Brain microvascular endothelial cell (primary cell): ENCODE measurements around the gene CXCR4.

Source experiments
- DNase-seq: peaks from one replicate; pipeline ENCODE4 v3.0.0-alpha.2; 2020
- H3K27ac ChIP-seq: fragments of 250-450 bp; sonication (Bioruptor Pico); 2 replicates; pipeline ENCODE4 v1.5.1; 2020; ENCODE audit warnings: mild to moderate bottlenecking, moderate library complexity
- H3K27me3 ChIP-seq: fragments of 250-450 bp; sonication (Bioruptor Pico); replicated peaks from 2 replicates; pipeline ENCODE4 v1.5.1; 2020; ENCODE audit warnings: mild to moderate bottlenecking
- H3K36me3 ChIP-seq: fragments of 250-450 bp; sonication (Bioruptor Pico); replicated peaks from 2 replicates; pipeline ENCODE4 v1.5.1; 2020; ENCODE audit warnings: mild to moderate bottlenecking
- H3K4me3 ChIP-seq: 2 replicates; pipeline ENCODE4 v1.5.1; 2011; ENCODE audit warnings: low read depth, mild to moderate bottlenecking, control low read depth, low read length, moderate library complexity
- CTCF ChIP-seq: IDR thresholded peaks from 2 replicates; pipeline ENCODE4 v1.5.1; 2011; ENCODE audit warnings: low read depth, mild to moderate bottlenecking, moderate library complexity, low read length, control low read depth, inconsistent platforms; ENCODE audit errors: missing control alignments
- in situ Hi-C: cut with HindIII; loops from 2 replicates; pipeline ENCODE4 v1.10.0; 2017; ENCODE audit warnings: low sequenced_read_pairs, low pct_ligation_motif_present

Gene CXCR4

GRCh38 chr2:136134126-136134525 is 16.2 kb upstream of the CXCR4 start:
- H3K27ac ChIP-seq: no peak overlapping the region
- H3K27me3 ChIP-seq: no peaks in the 10 kb centered on the region
- in situ Hi-C loops: no loop called here
- no peak for DNase-seq
- no peaks in the 10 kb centered on the region for H3K36me3 ChIP-seq
- no peak for TF ChIP-seq CTCF
- H3K4me3 ChIP-seq: no peak overlapping the region

- in situ Hi-C loops: no loop called here
- no peak for DNase-seq
- H3K27me3 ChIP-seq: no peaks in the 10 kb centered on the region
- no peaks in the 10 kb centered on the region for H3K36me3 ChIP-seq
- no peak overlapping the region for H3K27ac ChIP-seq
- no peak for TF ChIP-seq CTCF
- H3K4me3 ChIP-seq: no peak overlapping the region
These were observed 15.6 kb upstream of the CXCR4 start for GRCh38 chr2:136133586-136133985.

- Histone ChIP-seq H3K4me3 (no peak overlapping the region), H3K27me3 (no peaks in the 10 kb centered on the region), H3K36me3 (no peaks in the 10 kb centered on the region), H3K27ac (no peak overlapping the region)
- no peak for TF ChIP-seq CTCF
- in situ Hi-C loops: no loop called here
- no peak for DNase-seq
These were observed 15.2 kb upstream of the CXCR4 start for GRCh38 chr2:136133176-136133575.

- H3K27me3 ChIP-seq: no peaks in the 10 kb centered on the region
- H3K4me3 ChIP-seq: no peak overlapping the region
- TF ChIP-seq CTCF: no peak
- in situ Hi-C loops: no loop called here
- DNase-seq: no peak
- H3K36me3 ChIP-seq: no peaks in the 10 kb centered on the region
- no peak overlapping the region for H3K27ac ChIP-seq
These were observed 14.8 kb upstream of the CXCR4 start for GRCh38 chr2:136132825-136133155.

GRCh38 chr2:136131961-136132824 is 14.2 kb upstream of the CXCR4 start:
- no peak for DNase-seq
- H3K27ac ChIP-seq: no peak overlapping the region
- no peak for TF ChIP-seq CTCF

GRCh38 chr2:136131484-136131960 is 13.6 kb upstream of the CXCR4 start:
- no peak overlapping the region for H3K27ac ChIP-seq
- no peak overlapping the region for H3K4me3 ChIP-seq
- no peaks in the 10 kb centered on the region for H3K27me3 ChIP-seq
- in situ Hi-C loops: no loop called here
- DNase-seq: no peak
- no peak for TF ChIP-seq CTCF
- H3K36me3 ChIP-seq: no peaks in the 10 kb centered on the region

More at GRCh38 chr2:136131961-136132824, 14.2 kb upstream of the CXCR4 start:
- Histone ChIP-seq H3K4me3 (no peak overlapping the region), H3K36me3 (no peaks in the 10 kb centered on the region), H3K27me3 (no peaks in the 10 kb centered on the region)
- in situ Hi-C loops: no loop called here
